Measurements from ENCODE around the gene JADE1. TPM values are rescaled to one million over a fixed set of nuclear protein-coding genes. Genes with fewer than 3 reads are reported as not detected.
A peak's percentile ranks its signal among the peaks of the same experiment; 100 is the strongest.

JADE1 gene
- total RNA-seq, 2 donors from 2014 or later, result 8.3 to 9.6 TPM

- no peaks in the 10 kb centered on the region for H3K27me3 ChIP-seq
- H3K9ac ChIP-seq (ENCODE audit: low read depth in 2 of 2, low read length in 2 of 2), result peak overlapping the region; percentile 51 to 66
- H3K9me3 ChIP-seq, result no peaks in the 10 kb centered on the region
- intact Hi-C loops (cut with DNase I), result loop anchor here (5.0 kb wide), 1 partner anchor 245 kb away; no protein-coding TSS in a partner anchor
- H3K27ac ChIP-seq, result peak overlapping the region; percentile 91
- no peaks in the 10 kb centered on the region for H3K4me1 ChIP-seq
- H3K4me3 ChIP-seq, result peak overlapping the region; percentile 60
- H3K36me3 ChIP-seq, result no peaks in the 10 kb centered on the region
- TF ChIP-seq, protein P1, sequence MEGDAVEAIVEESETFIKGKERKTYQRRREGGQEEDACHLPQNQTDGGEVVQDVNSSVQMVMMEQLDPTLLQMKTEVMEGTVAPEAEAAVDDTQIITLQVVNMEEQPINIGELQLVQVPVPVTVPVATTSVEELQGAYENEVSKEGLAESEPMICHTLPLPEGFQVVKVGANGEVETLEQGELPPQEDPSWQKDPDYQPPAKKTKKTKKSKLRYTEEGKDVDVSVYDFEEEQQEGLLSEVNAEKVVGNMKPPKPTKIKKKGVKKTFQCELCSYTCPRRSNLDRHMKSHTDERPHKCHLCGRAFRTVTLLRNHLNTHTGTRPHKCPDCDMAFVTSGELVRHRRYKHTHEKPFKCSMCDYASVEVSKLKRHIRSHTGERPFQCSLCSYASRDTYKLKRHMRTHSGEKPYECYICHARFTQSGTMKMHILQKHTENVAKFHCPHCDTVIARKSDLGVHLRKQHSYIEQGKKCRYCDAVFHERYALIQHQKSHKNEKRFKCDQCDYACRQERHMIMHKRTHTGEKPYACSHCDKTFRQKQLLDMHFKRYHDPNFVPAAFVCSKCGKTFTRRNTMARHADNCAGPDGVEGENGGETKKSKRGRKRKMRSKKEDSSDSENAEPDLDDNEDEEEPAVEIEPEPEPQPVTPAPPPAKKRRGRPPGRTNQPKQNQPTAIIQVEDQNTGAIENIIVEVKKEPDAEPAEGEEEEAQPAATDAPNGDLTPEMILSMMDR (IDR thresholded peaks at IDR 0.05), result no peak
- peak; percentile 88 for DNase-seq
Observed at GRCh38 chr4:128811571-128812441, 2.3 kb downstream of the JADE1 start.

DNA sequence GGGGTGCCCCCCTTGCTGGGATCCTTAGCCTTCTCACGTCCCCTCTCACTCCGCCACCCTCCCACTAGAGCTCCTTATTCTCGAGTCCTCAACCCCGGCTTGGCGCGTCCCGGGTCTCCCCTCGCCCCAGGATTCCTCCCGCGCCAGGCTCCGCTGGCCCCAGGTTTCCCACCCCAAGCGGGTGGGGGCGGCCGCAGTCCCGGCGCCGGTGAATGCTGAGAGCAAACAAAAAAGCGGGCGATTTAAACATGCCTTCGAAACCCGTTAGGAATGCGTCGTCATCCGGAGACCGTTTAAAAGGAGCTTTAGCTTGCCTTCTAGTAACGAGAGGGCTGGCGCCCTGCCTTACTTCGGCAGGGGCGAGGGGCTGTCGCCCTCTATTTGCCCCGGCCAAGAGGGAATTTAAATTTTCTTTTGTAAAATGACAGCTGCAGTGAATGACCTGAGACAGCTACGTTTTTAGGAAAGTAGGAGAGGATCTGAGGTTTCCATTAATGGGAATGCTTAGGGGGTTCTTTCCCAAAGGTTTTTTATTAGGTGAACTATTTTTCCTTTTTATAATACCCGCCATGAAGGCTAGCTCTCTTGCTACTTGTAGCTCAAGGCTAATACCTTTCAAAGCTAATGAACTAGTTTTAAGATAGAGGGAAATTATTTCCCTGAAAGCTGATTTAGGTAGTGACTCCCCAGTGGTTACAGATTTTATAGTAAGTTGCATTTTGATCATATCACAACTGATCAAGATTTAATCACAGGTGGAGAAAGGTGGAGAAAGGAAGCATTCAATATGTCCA lies 3.1 kb downstream of the JADE1 start:
- Histone ChIP-seq H3K4me1 (no peaks in the 10 kb centered on the region), H3K9me3 (no peaks in the 10 kb centered on the region), H3K27ac (peak overlapping the region; percentile 91), H3K27me3 (no peaks in the 10 kb centered on the region), H3K9ac (ENCODE audit: low read depth in 2 of 2, low read length in 2 of 2) (peak overlapping the region; percentile 51 to 66), H3K4me3 (peak overlapping the region; percentile 60), H3K36me3 (no peaks in the 10 kb centered on the region)
- peak; percentile 38 for DNase-seq
- intact Hi-C loops (cut with DNase I), result loop anchor here (5.0 kb wide), 1 partner anchor 245 kb away; no protein-coding TSS in a partner anchor
- TF ChIP-seq, protein P1 (IDR thresholded peaks at IDR 0.05), result no peak

DNA sequence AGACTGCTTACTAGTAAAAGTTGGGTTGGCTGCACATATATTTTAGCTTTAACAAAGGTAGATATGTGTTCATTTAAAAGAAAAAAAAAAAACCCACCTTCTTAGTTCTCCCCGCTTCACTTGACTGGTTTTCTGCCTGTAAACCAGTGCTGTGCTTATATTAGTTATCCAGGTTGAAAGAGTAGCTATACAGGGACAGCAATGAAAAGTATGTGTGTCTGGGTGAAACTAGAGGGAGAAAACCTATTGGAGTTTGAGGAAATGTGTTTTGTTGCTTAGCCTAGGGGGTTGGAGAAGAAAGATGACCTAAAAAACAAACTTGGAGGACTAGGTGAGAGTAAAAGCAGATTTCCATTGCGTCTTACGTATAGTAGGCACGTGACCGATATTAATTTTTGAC lies 4.5 kb downstream of the JADE1 start:
- no peaks in the 10 kb centered on the region for H3K4me1 ChIP-seq
- intact Hi-C loops (cut with DNase I), result loop anchor here (5.0 kb wide), 1 partner anchor 247 kb away; no protein-coding TSS in a partner anchor
- H3K36me3 ChIP-seq, result no peaks in the 10 kb centered on the region

DNA sequence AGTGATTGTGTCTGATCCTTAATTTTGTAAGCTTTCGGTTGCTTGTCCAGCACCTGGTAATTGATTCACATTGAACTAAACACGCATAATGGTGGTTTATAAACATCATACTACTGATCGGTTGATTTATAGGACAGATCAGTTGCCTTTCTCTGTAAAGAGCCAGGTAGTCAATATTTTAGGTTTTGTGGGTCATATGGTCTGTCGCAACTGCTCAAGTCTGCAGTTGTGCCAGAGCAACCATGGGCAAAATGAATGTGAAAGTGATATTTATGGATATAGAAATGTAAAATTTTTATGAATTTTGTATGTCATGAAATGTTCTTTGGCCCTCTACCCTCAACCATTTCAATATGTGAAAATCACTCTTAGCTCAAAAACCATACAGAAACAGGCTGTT lies 8.9 kb downstream of the JADE1 start:
- no peaks in the 10 kb centered on the region for H3K27me3 ChIP-seq
- H3K27ac ChIP-seq, result no peak overlapping the region
- no peaks in the 10 kb centered on the region for H3K4me1 ChIP-seq
- intact Hi-C loops (cut with DNase I), result no loop called here
- TF ChIP-seq, protein P1 (IDR thresholded peaks at IDR 0.05), result no peak
- DNase-seq, result no peak
- no peaks in the 10 kb centered on the region for H3K9me3 ChIP-seq
- H3K4me3 ChIP-seq, result no peak overlapping the region
- H3K36me3 ChIP-seq, result no peaks in the 10 kb centered on the region
- no peak overlapping the region for H3K9ac ChIP-seq (ENCODE audit: low read depth in 2 of 2, low read length in 2 of 2)

More for the DNA sequence above, 4.5 kb downstream of the JADE1 start:
- no peaks in the 10 kb centered on the region for H3K9me3 ChIP-seq
- no peak for DNase-seq
- TF ChIP-seq, protein P1 (IDR thresholded peaks at IDR 0.05), result no peak
- no peak overlapping the region for H3K4me3 ChIP-seq
- no peak overlapping the region for H3K27ac ChIP-seq
- H3K27me3 ChIP-seq, result no peaks in the 10 kb centered on the region
- no peak overlapping the region for H3K9ac ChIP-seq (ENCODE audit: low read depth in 2 of 2, low read length in 2 of 2)

GRCh38 chr4:128819082-128819742 lies 9.7 kb downstream of the JADE1 start:
- Histone ChIP-seq H3K9ac (ENCODE audit: low read depth in 2 of 2, low read length in 2 of 2) (no peak overlapping the region), H3K27ac (no peak overlapping the region), H3K4me3 (no peak overlapping the region), H3K36me3 (no peaks in the 10 kb centered on the region), H3K4me1 (no peaks in the 10 kb centered on the region), H3K27me3 (no peaks in the 10 kb centered on the region), H3K9me3 (no peaks in the 10 kb centered on the region)
- TF ChIP-seq, protein P1 (IDR thresholded peaks at IDR 0.05), result no peak
- intact Hi-C loops (cut with DNase I), result no loop called here
- no peak for DNase-seq

All from colonic mucosa (tissue), 4 donors.